Stimulated activated CD4-positive, alpha-beta T cell treated with anti-CD3 and anti-CD28 coated beads, Interleukin-15, amount 100 ng/mL, for 1 hour (primary cell): ENCODE results near the gene RAB13.
A peak's percentile ranks its signal among the peaks of the same experiment; 100 is the strongest.
"Not testable (repeated sequence)": the region's sequence is repeated elsewhere in the genome, so short reads cannot be mapped to it uniquely, and the experiment has no call there.

Source experiments
- DNase-seq, 2 donors: peaks; one replicate each; pipeline ENCODE4 v3.0.0-alpha.2; 2020; ENCODE audit warnings: low read depth in 1 of 2, low spot score in 1 of 2

RAB13 gene

GRCh38 chr1:153985941-153986761, at the start of gene RAB13:
TSS of gene RAB13 (minus strand) at chr1:153986339. CDS start at chr1:153986236, 103 bp downstream.
- DNase-seq, result no peak

- not testable (repeated sequence) for DNase-seq
Measured at GRCh38 chr1:154033697-154034096, 47.6 kb upstream of the RAB13 start.

- DNase-seq, result no peak
Measured at GRCh38 chr1:154019940-154020339, 33.8 kb upstream of the RAB13 start.

GRCh38 chr1:154019269-154019668, 33.1 kb upstream of the RAB13 start:
- no peak for DNase-seq

GRCh38 chr1:154014154-154014907, 28.2 kb upstream of the RAB13 start:
- no peak for DNase-seq

- not testable (repeated sequence) for DNase-seq
Measured at GRCh38 chr1:154012543-154012942, 26.4 kb upstream of the RAB13 start.

GRCh38 chr1:154012129-154012528, 26.0 kb upstream of the RAB13 start:
- no peak for DNase-seq

- no peak for DNase-seq
Measured at GRCh38 chr1:154006136-154006535, 20.0 kb upstream of the RAB13 start.

- DNase-seq, result no peak
Measured at GRCh38 chr1:154000420-154000819, 14.3 kb upstream of the RAB13 start.

GRCh38 chr1:153996882-153997281, 10.7 kb upstream of the RAB13 start:
- DNase-seq, result not testable (repeated sequence)

GRCh38 chr1:153995640-153996039, 9.5 kb upstream of the RAB13 start:
- DNase-seq, result no peak

GRCh38 chr1:153995202-153995601, 9.1 kb upstream of the RAB13 start:
- DNase-seq, result no peak

- no peak for DNase-seq
Measured at GRCh38 chr1:153991806-153992205, 5.7 kb upstream of the RAB13 start.

- DNase-seq, result no peak
Measured at GRCh38 chr1:153991151-153991630, 5.1 kb upstream of the RAB13 start.

GRCh38 chr1:153990468-153991150, 4.5 kb upstream of the RAB13 start, which contains the start of gene RPS27:
TSS of gene RPS27 (plus strand) at chr1:153990762. CDS start at chr1:153990797, 35 bp downstream.
- peak; percentile 58 to 78 for DNase-seq

- no peak for DNase-seq
Measured at GRCh38 chr1:153987621-153988020, 1.5 kb upstream of the RAB13 start.

GRCh38 chr1:153985341-153985912, 712 bp downstream of the RAB13 start:
- DNase-seq, result peak in 1 of 2 donors; percentile 33

GRCh38 chr1:153984123-153984894, 1.8 kb downstream of the RAB13 start:
- DNase-seq, result no peak

- DNase-seq, result not testable (repeated sequence)
Measured at GRCh38 chr1:153981735-153982134, 4.4 kb downstream of the RAB13 start.

- DNase-seq, result not testable (repeated sequence)
Measured at GRCh38 chr1:153979091-153979490, 7.0 kb downstream of the RAB13 start.
